ENCODE measurements around the gene EIF4G2. TPM values are rescaled to one million over a fixed set of nuclear protein-coding genes. Genes with fewer than 3 reads are reported as not detected.
A peak's percentile ranks its signal among the peaks of the same experiment; 100 is the strongest.

EIF4G2 gene
- total and polyA plus RNA-seq, 8 donors: 182 to 576 (median 357) TPM

DNA sequence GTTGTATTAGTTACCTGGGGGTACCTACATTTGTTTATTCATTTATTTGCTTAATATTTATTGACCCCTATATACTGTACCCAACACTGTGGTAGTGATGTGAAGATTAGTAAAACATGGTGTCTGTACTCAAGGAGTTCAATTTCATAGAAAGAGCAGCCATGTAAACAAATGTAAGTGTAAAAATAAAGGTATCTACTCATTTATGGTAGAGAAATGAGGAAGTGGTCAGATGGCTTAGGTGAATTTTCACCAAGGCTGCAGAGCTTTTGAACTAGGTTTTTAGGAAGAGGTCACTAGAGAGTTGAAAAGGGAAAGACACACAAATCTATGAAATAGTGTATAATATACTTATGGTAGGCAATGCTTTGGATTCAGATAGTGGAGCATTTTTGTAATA is 46.5 kb downstream of the EIF4G2 start:
- no peaks in the 10 kb centered on the region for H3K27me3 ChIP-seq
- intact Hi-C loops (cut with DNase I; ENCODE audit: low total_unique reads): no loop called here
- no peak overlapping the region for H3K4me3 ChIP-seq
- TF ChIP-seq EP300 (IDR thresholded peaks at IDR 0.05) (no peak), POLR2A (IDR thresholded peaks at IDR 0.05) (no peak), POLR2AphosphoS5 (IDR thresholded peaks at IDR 0.05) (no peak)
- TF ChIP-seq, protein P1, sequence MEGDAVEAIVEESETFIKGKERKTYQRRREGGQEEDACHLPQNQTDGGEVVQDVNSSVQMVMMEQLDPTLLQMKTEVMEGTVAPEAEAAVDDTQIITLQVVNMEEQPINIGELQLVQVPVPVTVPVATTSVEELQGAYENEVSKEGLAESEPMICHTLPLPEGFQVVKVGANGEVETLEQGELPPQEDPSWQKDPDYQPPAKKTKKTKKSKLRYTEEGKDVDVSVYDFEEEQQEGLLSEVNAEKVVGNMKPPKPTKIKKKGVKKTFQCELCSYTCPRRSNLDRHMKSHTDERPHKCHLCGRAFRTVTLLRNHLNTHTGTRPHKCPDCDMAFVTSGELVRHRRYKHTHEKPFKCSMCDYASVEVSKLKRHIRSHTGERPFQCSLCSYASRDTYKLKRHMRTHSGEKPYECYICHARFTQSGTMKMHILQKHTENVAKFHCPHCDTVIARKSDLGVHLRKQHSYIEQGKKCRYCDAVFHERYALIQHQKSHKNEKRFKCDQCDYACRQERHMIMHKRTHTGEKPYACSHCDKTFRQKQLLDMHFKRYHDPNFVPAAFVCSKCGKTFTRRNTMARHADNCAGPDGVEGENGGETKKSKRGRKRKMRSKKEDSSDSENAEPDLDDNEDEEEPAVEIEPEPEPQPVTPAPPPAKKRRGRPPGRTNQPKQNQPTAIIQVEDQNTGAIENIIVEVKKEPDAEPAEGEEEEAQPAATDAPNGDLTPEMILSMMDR (IDR thresholded peaks at IDR 0.05): no peak
- no peaks in the 10 kb centered on the region for H3K4me1 ChIP-seq
- DNase-seq: no peak
- H3K9me3 ChIP-seq: no peaks in the 10 kb centered on the region
- H3K36me3 ChIP-seq: peaks cover 0 to 65% (median 0%) of the 10 kb centered on the region in 4 donors
- H3K27ac ChIP-seq: no peak overlapping the region

DNA sequence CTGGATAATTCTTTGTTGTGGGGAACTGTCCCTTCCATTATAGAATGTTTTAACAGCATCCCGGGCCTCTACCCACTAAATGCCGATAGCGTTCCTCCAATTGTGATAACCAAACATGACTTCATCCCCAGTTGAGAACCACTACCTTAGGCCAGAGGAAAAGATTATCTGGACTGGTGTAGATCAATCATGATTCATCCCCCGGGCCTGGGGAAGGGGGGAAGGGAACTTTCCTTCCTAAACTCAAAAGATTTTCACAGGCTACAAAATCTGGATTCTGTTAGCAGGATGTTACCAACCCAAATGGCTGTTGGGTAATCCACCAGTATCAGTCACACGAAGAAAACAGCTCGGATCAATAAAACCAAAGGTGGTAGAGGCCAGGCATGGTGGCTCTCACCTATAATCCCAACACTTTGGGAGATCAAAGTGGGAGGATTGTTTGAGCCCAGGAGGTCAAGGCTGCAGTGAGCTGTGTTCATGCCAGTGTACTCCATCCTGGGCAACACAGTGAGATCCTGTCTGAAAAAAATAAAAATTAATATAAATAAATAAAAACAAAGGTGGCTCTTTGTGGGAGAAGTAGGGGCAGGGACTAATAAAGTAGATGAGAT is 47.5 kb downstream of the EIF4G2 start:
- DNase-seq: no peak
- Histone ChIP-seq H3K27ac (no peak overlapping the region), H3K27me3 (no peaks in the 10 kb centered on the region), H3K9me3 (no peaks in the 10 kb centered on the region), H3K4me3 (no peak overlapping the region), H3K36me3 (peaks cover 0 to 70% (median 0%) of the 10 kb centered on the region in 4 donors), H3K4me1 (no peaks in the 10 kb centered on the region)
- intact Hi-C loops (cut with DNase I; ENCODE audit: low total_unique reads): no loop called here
- TF ChIP-seq EP300 (IDR thresholded peaks at IDR 0.05): no peak
- no peak for TF ChIP-seq POLR2AphosphoS5 (IDR thresholded peaks at IDR 0.05)
- TF ChIP-seq, protein P1 (IDR thresholded peaks at IDR 0.05): no peak
- no peak for TF ChIP-seq POLR2A (IDR thresholded peaks at IDR 0.05)
- 62 to 92% (median 90%) methylated on average over 6 of the region's 6 CpGs for WGBS, 5 donors

DNA sequence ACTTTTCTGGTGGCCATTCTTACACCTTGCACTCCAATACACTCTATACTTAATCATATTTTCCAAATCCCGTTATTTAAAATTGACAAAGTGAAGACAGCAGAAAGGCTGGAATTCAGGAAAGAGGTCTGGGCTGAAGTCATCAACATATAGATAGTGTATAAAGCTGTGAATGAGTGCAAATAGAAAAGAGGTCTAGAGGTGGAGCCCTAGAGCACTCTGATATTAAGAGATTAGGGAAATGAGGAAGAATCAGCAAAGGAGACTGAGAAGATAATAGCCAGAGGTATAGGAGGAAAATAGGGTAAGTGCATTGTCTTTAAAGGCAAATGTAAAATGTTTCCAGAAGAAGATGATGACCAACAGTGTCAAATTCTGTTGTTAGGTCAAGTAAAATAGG is 49.8 kb downstream of the EIF4G2 start:
- Histone ChIP-seq H3K36me3 (peaks cover 0 to 74% (median 0%) of the 10 kb centered on the region in 4 donors), H3K4me1 (no peaks in the 10 kb centered on the region), H3K9me3 (no peaks in the 10 kb centered on the region), H3K27me3 (no peaks in the 10 kb centered on the region), H3K4me3 (no peak overlapping the region), H3K27ac (no peak overlapping the region)
- TF ChIP-seq POLR2AphosphoS5 (IDR thresholded peaks at IDR 0.05) (no peak), EP300 (IDR thresholded peaks at IDR 0.05) (no peak), POLR2A (IDR thresholded peaks at IDR 0.05) (no peak)
- TF ChIP-seq, protein P1 (IDR thresholded peaks at IDR 0.05): no peak
- 91 to 94% (median 93%) methylated on average over 1 of the region's 1 CpG for WGBS, 5 donors
- intact Hi-C loops (cut with DNase I; ENCODE audit: low total_unique reads): no loop called here
- no peak for DNase-seq

DNA sequence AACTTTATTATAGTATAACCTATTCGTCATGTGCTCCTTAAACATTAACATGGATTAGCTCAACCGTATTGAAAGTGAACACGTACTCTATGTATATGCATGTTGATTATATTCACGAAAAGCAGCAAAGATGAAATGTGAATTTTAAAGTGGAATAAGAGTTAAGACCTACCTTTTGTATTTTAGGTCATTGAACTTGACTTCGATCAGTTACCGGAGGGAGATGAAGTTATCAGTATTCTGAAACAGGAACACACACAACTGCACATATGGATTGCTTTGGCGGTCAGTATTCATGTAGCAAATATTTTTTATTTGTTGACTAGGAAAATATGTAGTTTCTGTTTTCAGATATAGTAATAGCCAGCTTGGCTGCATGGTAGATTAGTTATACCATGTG is 56.2 kb downstream of the EIF4G2 start:
- intact Hi-C loops (cut with DNase I; ENCODE audit: low total_unique reads): no loop called here
- Histone ChIP-seq H3K9me3 (no peaks in the 10 kb centered on the region), H3K36me3 (peaks cover 0 to 40% (median 0%) of the 10 kb centered on the region in 4 donors), H3K4me1 (peaks cover 9 to 29% (median 22%) of the 10 kb centered on the region in 4 donors), H3K27ac (no peak overlapping the region), H3K4me3 (peak overlapping the region; percentile 68 to 89 (median 76)), H3K27me3 (no peaks in the 10 kb centered on the region)
- WGBS, 5 donors: 40 to 62% (median 59%) methylated on average over 7 of the region's 7 CpGs
- no peak for DNase-seq
- TF ChIP-seq, protein P1 (IDR thresholded peaks at IDR 0.05): no peak
- TF ChIP-seq EP300 (IDR thresholded peaks at IDR 0.05) (no peak), POLR2A (IDR thresholded peaks at IDR 0.05) (no peak), POLR2AphosphoS5 (IDR thresholded peaks at IDR 0.05) (no peak)

All from stomach (tissue), 9 donors.